ENCODE data around the gene PCDH19. TPM values are rescaled to one million over a fixed set of nuclear protein-coding genes. Genes with fewer than 3 reads are reported as not detected.

Gene PCDH19
- total RNA-seq, 4 donors from 2014 or later, result 0.74 to 4.3 (median 2.3) TPM

GRCh38 chrX:100410901-100411801 lies 1.1 kb upstream of the PCDH19 start:
- no peak for TF ChIP-seq CTCF (IDR thresholded peaks at IDR 0.05)
- DNase-seq (ENCODE audit: low spot score) (no peak), ATAC-seq (ENCODE audit: low FRiP score) (no peak)

DNA sequence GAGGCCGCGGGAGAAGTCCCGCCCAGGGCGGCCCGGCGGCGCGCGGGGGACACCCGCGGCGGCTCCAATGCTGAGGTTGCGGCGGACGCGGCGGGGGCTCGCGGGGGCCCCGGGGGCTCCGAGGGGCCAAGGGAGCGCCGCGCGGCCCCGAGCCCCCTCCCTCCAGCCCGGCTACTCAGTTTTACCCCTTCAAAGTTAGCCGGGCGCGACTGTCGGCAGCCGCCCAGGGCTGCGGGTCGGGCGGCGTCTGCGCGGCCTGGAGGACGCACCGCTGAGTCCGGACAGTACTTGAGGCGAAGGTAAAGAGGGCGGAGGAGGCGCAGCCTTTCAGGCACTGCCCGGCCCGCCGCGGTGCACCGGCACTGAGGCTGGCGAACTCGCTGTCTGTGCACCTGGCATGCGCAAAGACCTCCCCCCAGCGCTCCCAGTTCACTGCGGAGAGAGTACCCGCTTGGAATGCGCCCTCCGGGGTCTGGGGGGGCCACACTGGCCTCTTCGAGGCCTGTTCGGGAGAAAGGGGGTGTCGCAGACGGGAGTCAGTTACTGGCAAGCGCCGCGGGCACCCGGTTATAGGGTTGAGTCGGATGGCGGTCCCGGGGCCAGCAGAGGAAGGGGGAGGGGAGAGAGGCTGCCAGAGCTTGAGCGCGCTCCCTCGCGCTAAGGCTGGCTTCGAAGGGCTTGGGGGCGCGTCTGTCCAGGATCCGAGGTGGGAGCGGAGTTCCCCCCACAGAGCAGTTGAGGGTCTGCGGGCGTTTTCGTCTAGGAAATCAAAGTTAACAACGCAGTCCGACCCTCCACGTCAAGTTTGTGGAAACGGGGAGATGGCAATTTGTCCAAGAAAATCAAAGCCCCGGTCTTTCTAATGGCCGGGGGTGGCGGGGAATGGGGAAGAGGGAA lies 1.1 kb downstream of the PCDH19 start:
- DNase-seq (ENCODE audit: low spot score), result no peak
- no peak for ATAC-seq (ENCODE audit: low FRiP score)
- TF ChIP-seq CTCF (IDR thresholded peaks at IDR 0.05), result no peak

- no peak for ATAC-seq (ENCODE audit: low FRiP score)
- no peak for TF ChIP-seq CTCF (IDR thresholded peaks at IDR 0.05)
- DNase-seq (ENCODE audit: low spot score), result no peak
Measured at GRCh38 chrX:100407784-100408712, 2.0 kb downstream of the PCDH19 start.

- TF ChIP-seq CTCF (IDR thresholded peaks at IDR 0.05), result no peak
- ATAC-seq (ENCODE audit: low FRiP score), result no peak
- DNase-seq (ENCODE audit: low spot score), result no peak
Measured at GRCh38 chrX:100407147-100407783, 2.8 kb downstream of the PCDH19 start.

DNA sequence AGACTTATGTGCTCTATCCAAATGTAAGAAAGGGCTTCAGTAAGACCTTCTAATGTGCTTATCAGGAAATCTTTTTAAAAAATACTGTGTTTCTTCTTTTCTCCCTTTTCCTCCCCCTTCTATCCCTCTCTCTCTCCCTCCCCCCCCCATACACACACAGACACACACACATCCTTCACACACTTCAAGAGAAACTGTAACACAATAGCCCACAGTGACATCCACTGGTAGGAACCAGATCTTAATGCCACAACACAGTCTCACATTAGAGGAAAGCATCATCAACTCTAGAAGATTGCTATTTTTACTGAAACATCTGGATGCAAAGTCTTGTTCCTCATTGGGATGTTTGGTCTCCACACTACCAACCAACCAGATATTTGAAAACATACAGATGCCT lies 4.6 kb downstream of the PCDH19 start:
- no peak for TF ChIP-seq CTCF (IDR thresholded peaks at IDR 0.05)
- DNase-seq (ENCODE audit: low spot score) (no peak), ATAC-seq (ENCODE audit: low FRiP score) (no peak)

- DNase-seq (ENCODE audit: low spot score) (no peak), ATAC-seq (ENCODE audit: low FRiP score) (no peak)
- no peak for TF ChIP-seq CTCF (IDR thresholded peaks at IDR 0.05)
Measured at GRCh38 chrX:100404851-100405250, 5.2 kb downstream of the PCDH19 start.

Data from omental fat pad (tissue), 4 donors.